SU-DHL-6 (cell line): ENCODE measurements around the gene TMEM94.

ENCODE experiments used
- H2AFZ ChIP-seq: fragments of 200-600 bp; sonication (generic); 2 replicates; pipeline ENCODE4 v1.6.1; 2014; ENCODE audit warnings: low read depth, mild to moderate bottlenecking, moderate library complexity, mixed read lengths, antibody characterized with exemption, low read length; ENCODE audit not compliant: severe bottlenecking
- H3F3A ChIP-seq: fragments of 200-600 bp; shearing (Covaris generic); 2 replicates; pipeline ENCODE4 v1.6.0; 2016; ENCODE audit warnings: antibody characterized with exemption, mild to moderate bottlenecking; ENCODE audit not compliant: insufficient read depth
- H3K27ac ChIP-seq: fragments of 200-600 bp; sonication (generic); 2 replicates; pipeline ENCODE4 v1.5.1; 2016; ENCODE audit warnings: low read depth, mild to moderate bottlenecking, low read length, moderate library complexity, mixed read lengths
- H3K27me3 ChIP-seq: fragments of 200-600 bp; sonication (generic), shearing (Covaris generic); 2 replicates; pipeline ENCODE4 v1.6.0; 2014; ENCODE audit warnings: mild to moderate bottlenecking, low read length
- H3K36me3 ChIP-seq: fragments of 200-600 bp; sonication (generic); 2 replicates; pipeline ENCODE4 v1.6.1; 2014; ENCODE audit warnings: mild to moderate bottlenecking, low read length, mixed read lengths
- H3K4me2 ChIP-seq: fragments of 300-600, 200-600 bp; shearing (Covaris generic), sonication (generic); 2 replicates; pipeline ENCODE4 v1.6.0; 2014; ENCODE audit warnings: low read length, low read depth, mild to moderate bottlenecking; ENCODE audit not compliant: poor library complexity, severe bottlenecking
- H3K4me3 ChIP-seq: fragments of 200-600 bp; sonication (generic); 2 replicates; pipeline ENCODE4 v1.5.1; 2014; ENCODE audit warnings: antibody characterized with exemption, low read length, mild to moderate bottlenecking, mixed read lengths; ENCODE audit not compliant: insufficient read depth, poor library complexity, severe bottlenecking
- H3K79me2 ChIP-seq: fragments of 200-600 bp; sonication (generic); 2 replicates; pipeline ENCODE4 v1.6.1; 2014; ENCODE audit warnings: mild to moderate bottlenecking, low read length, moderate library complexity; ENCODE audit not compliant: insufficient read depth
- H3K9ac ChIP-seq: fragments of 200-600 bp; sonication (generic); 2 replicates; pipeline ENCODE4 v1.7.0; 2014; ENCODE audit warnings: mild to moderate bottlenecking, low read length
- H3K9me2 ChIP-seq: fragments of 200-600 bp; sonication (generic); replicated peaks from 2 replicates; pipeline ENCODE4 v1.6.1; 2014; ENCODE audit warnings: low read length; ENCODE audit not compliant: insufficient read depth
- H3K9me3 ChIP-seq: fragments of 200-600 bp; sonication (generic); 2 replicates; pipeline ENCODE4 v1.6.1; 2014; ENCODE audit warnings: low read length, mixed read lengths; ENCODE audit not compliant: insufficient read depth
- H4K20me1 ChIP-seq: fragments of 200-600 bp; sonication (generic); 2 replicates; pipeline ENCODE4 v1.6.1; 2014; ENCODE audit warnings: low read depth, mild to moderate bottlenecking, antibody characterized with exemption, low read length, moderate library complexity, mixed read lengths
- CTCF ChIP-seq: fragments of 200-600 bp; sonication (generic); IDR thresholded peaks from one replicate; pipeline ENCODE4 v1.5.1; 2017; ENCODE audit warnings: antibody characterized with exemption, mild to moderate bottlenecking, low read length, moderate library complexity; ENCODE audit not compliant: insufficient read depth, poor library complexity, severe bottlenecking
- EZH2phosphoT487 ChIP-seq: fragments of 200-600 bp; sonication (generic), shearing (Covaris generic); conservative IDR thresholded peaks from 2 replicates; pipeline ENCODE4 v1.6.1; 2018; ENCODE audit warnings: mild to moderate bottlenecking, antibody characterized with exemption, low read length, moderate library complexity, mixed read lengths

TMEM94 gene

GRCh38 chr17:75511270-75511609 is 54.8 kb downstream of the TMEM94 start:
- Histone ChIP-seq H3K27me3 (no peaks in the 10 kb centered on the region), H4K20me1 (no peaks in the 10 kb centered on the region), H3F3A (no peaks in the 10 kb centered on the region), H2AFZ (no peak overlapping the region), H3K79me2 (no peaks in the 10 kb centered on the region), H3K27ac (no peak overlapping the region), H3K9me2 (no peaks in the 10 kb centered on the region), H3K4me3 (no peak overlapping the region), H3K4me2 (no peak overlapping the region), H3K36me3 (no peaks in the 10 kb centered on the region), H3K9ac (no peak overlapping the region), H3K9me3 (no peaks in the 10 kb centered on the region)
- TF ChIP-seq EZH2phosphoT487 (no peak), CTCF (no peak)

- Histone ChIP-seq H3K9me3 (no peaks in the 10 kb centered on the region), H3K9ac (no peak overlapping the region), H3K4me2 (no peak overlapping the region), H2AFZ (no peak overlapping the region), H3K36me3 (no peaks in the 10 kb centered on the region), H3F3A (no peaks in the 10 kb centered on the region), H3K27ac (no peak overlapping the region), H4K20me1 (no peaks in the 10 kb centered on the region), H3K4me3 (no peak overlapping the region), H3K79me2 (no peaks in the 10 kb centered on the region), H3K27me3 (no peaks in the 10 kb centered on the region), H3K9me2 (no peaks in the 10 kb centered on the region)
- TF ChIP-seq EZH2phosphoT487 = no peak
- no peak for TF ChIP-seq CTCF
Measured at GRCh38 chr17:75511610-75512575, 55.5 kb downstream of the TMEM94 start.

GRCh38 chr17:75512926-75513640 is 56.6 kb downstream of the TMEM94 start:
- Histone ChIP-seq H4K20me1 (no peaks in the 10 kb centered on the region), H3K9me3 (no peaks in the 10 kb centered on the region), H3K4me2 (no peak overlapping the region), H3F3A (0 out of 2 replicates have a peak, but pooled peaks cover 3% of the 10 kb centered on the region), H3K9ac (no peak overlapping the region), H3K79me2 (no peaks in the 10 kb centered on the region; the same call in 1 of the 2 replicates), H3K9me2 (no peaks in the 10 kb centered on the region), H2AFZ (no peak overlapping the region), H3K27ac (no peak overlapping the region), H3K27me3 (no peaks in the 10 kb centered on the region), H3K4me3 (no peak overlapping the region), H3K36me3 (no peaks in the 10 kb centered on the region)
- no peak for TF ChIP-seq CTCF
- TF ChIP-seq EZH2phosphoT487 = no peak
